ENCODE measurements around the gene AQP1.
A peak's percentile ranks its signal among the peaks of the same experiment; 100 is the strongest.

AQP1 gene

DNA sequence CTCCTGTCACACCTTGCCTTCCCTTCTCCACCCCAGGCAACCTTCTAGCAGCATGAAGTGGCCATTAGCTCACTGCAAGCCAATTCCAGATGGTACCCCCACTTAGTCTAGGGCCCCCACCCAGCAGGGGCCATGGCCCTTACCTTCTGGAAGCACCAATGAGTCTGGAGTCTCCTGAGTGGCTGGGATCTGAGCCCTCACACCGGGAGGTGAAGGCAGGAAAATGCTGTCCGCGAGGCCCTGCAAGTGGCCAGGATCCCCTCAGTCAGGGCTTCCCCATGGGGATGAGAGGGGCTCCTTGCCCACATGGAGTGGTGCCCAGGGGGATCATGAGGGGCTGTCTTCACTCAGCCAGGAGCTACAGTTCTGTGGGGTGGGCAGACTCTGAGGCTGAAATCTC, 4.6 kb downstream of the AQP1 start:
- Mint-ChIP-seq H3K36me3 (ENCODE audit: low read depth) (no peaks in the 10 kb centered on the region), H3K9me3 (no peaks in the 10 kb centered on the region), H3K27ac (no peak overlapping the region), H3K27me3 (no peaks in the 10 kb centered on the region), H3K4me3 (no peak overlapping the region), H3K4me1 (ENCODE audit: low read depth) (no peaks in the 10 kb centered on the region)
- no peak for DNase-seq

- no peak for DNase-seq
- Mint-ChIP-seq H3K27ac (no peak overlapping the region), H3K4me1 (ENCODE audit: low read depth) (no peaks in the 10 kb centered on the region), H3K4me3 (no peak overlapping the region), H3K36me3 (ENCODE audit: low read depth) (no peaks in the 10 kb centered on the region), H3K27me3 (no peaks in the 10 kb centered on the region), H3K9me3 (no peaks in the 10 kb centered on the region)
These were observed 5.1 kb downstream of the AQP1 start for GRCh38 chr7:30916767-30917166.

- H3K9me3 Mint-ChIP-seq, result no peaks in the 10 kb centered on the region
- H3K4me1 Mint-ChIP-seq (ENCODE audit: low read depth), result no peaks in the 10 kb centered on the region
- H3K4me3 Mint-ChIP-seq, result no peak overlapping the region
- no peaks in the 10 kb centered on the region for H3K27me3 Mint-ChIP-seq
- no peak overlapping the region for H3K27ac Mint-ChIP-seq
- DNase-seq, result no peak
- no peaks in the 10 kb centered on the region for H3K36me3 Mint-ChIP-seq (ENCODE audit: low read depth)
These were observed 5.7 kb downstream of the AQP1 start for GRCh38 chr7:30917216-30917893.

GRCh38 chr7:30918676-30919075, 7.0 kb downstream of the AQP1 start:
- H3K4me1 Mint-ChIP-seq (ENCODE audit: low read depth), result no peaks in the 10 kb centered on the region
- H3K4me3 Mint-ChIP-seq, result no peak overlapping the region
- no peak overlapping the region for H3K27ac Mint-ChIP-seq
- no peaks in the 10 kb centered on the region for H3K36me3 Mint-ChIP-seq (ENCODE audit: low read depth)
- no peak for DNase-seq
- H3K27me3 Mint-ChIP-seq, result no peaks in the 10 kb centered on the region
- no peaks in the 10 kb centered on the region for H3K9me3 Mint-ChIP-seq

GRCh38 chr7:30920021-30920583, 8.4 kb downstream of the AQP1 start:
- H3K4me3 Mint-ChIP-seq, result no peak overlapping the region
- no peaks in the 10 kb centered on the region for H3K27me3 Mint-ChIP-seq
- H3K27ac Mint-ChIP-seq, result no peak overlapping the region
- no peak for DNase-seq
- H3K4me1 Mint-ChIP-seq (ENCODE audit: low read depth), result no peaks in the 10 kb centered on the region
- no peaks in the 10 kb centered on the region for H3K36me3 Mint-ChIP-seq (ENCODE audit: low read depth)
- H3K9me3 Mint-ChIP-seq, result no peaks in the 10 kb centered on the region

DNA sequence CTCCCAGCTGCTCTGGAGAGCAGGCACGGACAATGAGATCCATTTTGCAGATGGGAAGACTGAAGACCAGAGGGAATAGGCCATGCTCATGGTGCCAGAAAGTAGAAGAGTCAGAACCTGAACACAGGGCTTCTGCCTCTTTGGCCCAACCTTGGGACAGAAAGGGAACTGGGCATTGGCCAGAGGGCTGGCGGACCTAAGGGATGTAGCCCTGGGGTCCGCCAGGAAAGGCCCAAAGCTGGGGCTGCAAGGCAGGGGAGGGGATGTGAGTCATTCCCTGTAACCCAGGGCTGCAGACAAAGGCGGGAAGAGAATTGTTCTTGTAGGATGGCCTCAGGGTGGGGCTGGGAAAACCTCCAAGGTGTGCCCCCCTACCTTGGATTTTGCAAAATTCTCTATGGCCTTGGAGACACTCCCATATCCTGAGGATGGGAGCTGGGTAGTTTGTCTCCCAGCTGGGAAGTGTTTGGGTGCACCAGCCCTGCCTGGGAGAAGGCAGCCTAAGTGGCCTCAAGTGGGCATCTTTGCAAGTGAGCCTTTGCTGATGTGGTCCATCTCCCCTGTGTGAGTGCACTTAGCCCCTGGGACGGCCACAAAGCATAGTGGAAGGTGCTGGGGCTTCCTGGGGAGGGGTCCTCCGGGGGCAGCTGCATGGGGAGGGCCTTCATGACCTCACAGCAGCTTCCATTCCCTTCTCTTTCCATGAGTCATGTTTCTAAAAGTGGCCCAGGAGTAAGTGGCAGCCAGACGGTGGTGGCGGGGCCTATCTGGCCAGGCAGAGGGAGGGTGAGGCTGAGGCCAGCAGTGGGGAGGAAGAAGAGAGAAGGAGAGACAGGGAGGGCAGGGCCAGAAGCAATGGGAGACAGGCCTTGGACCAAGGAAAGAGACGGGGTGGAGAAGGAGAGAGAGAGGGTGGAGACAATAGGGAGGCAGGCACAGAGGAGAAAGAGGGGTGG, 9.2 kb downstream of the AQP1 start:
- Mint-ChIP-seq H3K4me3 (no peak overlapping the region), H3K4me1 (ENCODE audit: low read depth) (no peaks in the 10 kb centered on the region), H3K36me3 (ENCODE audit: low read depth) (no peaks in the 10 kb centered on the region), H3K27me3 (no peaks in the 10 kb centered on the region), H3K27ac (no peak overlapping the region), H3K9me3 (no peaks in the 10 kb centered on the region)
- DNase-seq, result no peak

- Mint-ChIP-seq H3K4me3 (no peak overlapping the region), H3K27ac (no peak overlapping the region), H3K36me3 (ENCODE audit: low read depth) (no peaks in the 10 kb centered on the region), H3K27me3 (no peaks in the 10 kb centered on the region), H3K4me1 (ENCODE audit: low read depth) (no peaks in the 10 kb centered on the region), H3K9me3 (no peaks in the 10 kb centered on the region)
- DNase-seq, result peak; percentile 8
These were observed 10.1 kb downstream of the AQP1 start for GRCh38 chr7:30921540-30922401.

GRCh38 chr7:30922596-30922995, 10.9 kb downstream of the AQP1 start:
- Mint-ChIP-seq H3K9me3 (no peaks in the 10 kb centered on the region), H3K27ac (no peak overlapping the region), H3K4me3 (no peak overlapping the region), H3K36me3 (ENCODE audit: low read depth) (no peaks in the 10 kb centered on the region), H3K27me3 (no peaks in the 10 kb centered on the region), H3K4me1 (ENCODE audit: low read depth) (no peaks in the 10 kb centered on the region)
- DNase-seq, result peak; percentile 6

DNA sequence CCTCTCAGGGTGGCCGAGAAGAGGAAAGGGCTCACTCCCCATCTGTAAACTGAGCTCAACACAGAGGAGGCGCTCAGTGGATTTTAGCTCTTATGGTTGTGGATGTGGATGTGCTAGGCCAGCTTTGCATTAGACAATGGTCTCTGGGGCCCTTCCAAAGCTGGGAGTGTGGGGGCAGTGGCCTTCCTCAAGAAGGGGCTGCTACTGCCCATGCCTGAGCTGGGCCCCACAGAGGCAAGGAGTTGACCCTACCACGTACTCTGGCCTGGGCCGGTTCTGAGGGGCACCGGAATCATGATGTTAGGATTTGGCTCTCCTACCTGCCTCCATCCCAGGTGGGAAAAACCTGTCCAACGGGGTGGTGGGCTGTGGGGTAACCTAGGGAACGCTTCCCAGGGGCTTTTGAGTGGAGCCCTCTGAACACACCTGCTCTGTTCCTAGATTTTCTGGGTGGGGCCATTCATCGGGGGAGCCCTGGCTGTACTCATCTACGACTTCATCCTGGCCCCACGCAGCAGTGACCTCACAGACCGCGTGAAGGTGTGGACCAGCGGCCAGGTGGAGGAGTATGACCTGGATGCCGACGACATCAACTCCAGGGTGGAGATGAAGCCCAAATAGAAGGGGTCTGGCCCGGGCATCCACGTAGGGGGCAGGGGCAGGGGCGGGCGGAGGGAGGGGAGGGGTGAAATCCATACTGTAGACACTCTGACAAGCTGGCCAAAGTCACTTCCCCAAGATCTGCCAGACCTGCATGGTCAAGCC, 11.5 kb downstream of the AQP1 start:
- Mint-ChIP-seq H3K4me3 (no peak overlapping the region), H3K27me3 (no peaks in the 10 kb centered on the region), H3K36me3 (ENCODE audit: low read depth) (no peaks in the 10 kb centered on the region), H3K27ac (no peak overlapping the region), H3K9me3 (no peaks in the 10 kb centered on the region), H3K4me1 (ENCODE audit: low read depth) (no peaks in the 10 kb centered on the region)
- peak; percentile 20 for DNase-seq

- Mint-ChIP-seq H3K27ac (no peak overlapping the region), H3K4me3 (no peak overlapping the region), H3K36me3 (ENCODE audit: low read depth) (no peaks in the 10 kb centered on the region), H3K4me1 (ENCODE audit: low read depth) (no peaks in the 10 kb centered on the region), H3K9me3 (no peaks in the 10 kb centered on the region), H3K27me3 (no peaks in the 10 kb centered on the region)
- DNase-seq, result peak; percentile 22
These were observed 12.2 kb downstream of the AQP1 start for GRCh38 chr7:30923774-30924413.

- Mint-ChIP-seq H3K36me3 (ENCODE audit: low read depth) (no peaks in the 10 kb centered on the region), H3K9me3 (no peaks in the 10 kb centered on the region), H3K27ac (no peak overlapping the region), H3K4me1 (ENCODE audit: low read depth) (no peaks in the 10 kb centered on the region), H3K4me3 (no peak overlapping the region), H3K27me3 (no peaks in the 10 kb centered on the region)
- DNase-seq, result no peak
These were observed 13.0 kb downstream of the AQP1 start for GRCh38 chr7:30924624-30925023.

DNA sequence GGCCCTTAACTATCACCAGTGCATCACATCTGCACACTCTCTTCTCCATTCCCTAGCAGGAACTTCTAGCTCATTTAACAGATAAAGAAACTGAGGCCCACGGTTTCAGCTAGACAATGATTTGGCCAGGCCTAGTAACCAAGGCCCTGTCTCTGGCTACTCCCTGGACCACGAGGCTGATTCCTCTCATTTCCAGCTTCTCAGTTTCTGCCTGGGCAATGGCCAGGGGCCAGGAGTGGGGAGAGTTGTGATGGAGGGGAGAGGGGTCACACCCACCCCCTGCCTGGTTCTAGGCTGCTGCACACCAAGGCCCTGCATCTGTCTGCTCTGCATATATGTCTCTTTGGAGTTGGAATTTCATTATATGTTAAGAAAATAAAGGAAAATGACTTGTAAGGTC, 13.5 kb downstream of the AQP1 start:
- H3K4me3 Mint-ChIP-seq, result no peak overlapping the region
- H3K36me3 Mint-ChIP-seq (ENCODE audit: low read depth), result no peaks in the 10 kb centered on the region
- DNase-seq, result no peak
- H3K4me1 Mint-ChIP-seq (ENCODE audit: low read depth), result no peaks in the 10 kb centered on the region
- H3K9me3 Mint-ChIP-seq, result no peaks in the 10 kb centered on the region
- H3K27me3 Mint-ChIP-seq, result no peaks in the 10 kb centered on the region
- no peak overlapping the region for H3K27ac Mint-ChIP-seq

DNA sequence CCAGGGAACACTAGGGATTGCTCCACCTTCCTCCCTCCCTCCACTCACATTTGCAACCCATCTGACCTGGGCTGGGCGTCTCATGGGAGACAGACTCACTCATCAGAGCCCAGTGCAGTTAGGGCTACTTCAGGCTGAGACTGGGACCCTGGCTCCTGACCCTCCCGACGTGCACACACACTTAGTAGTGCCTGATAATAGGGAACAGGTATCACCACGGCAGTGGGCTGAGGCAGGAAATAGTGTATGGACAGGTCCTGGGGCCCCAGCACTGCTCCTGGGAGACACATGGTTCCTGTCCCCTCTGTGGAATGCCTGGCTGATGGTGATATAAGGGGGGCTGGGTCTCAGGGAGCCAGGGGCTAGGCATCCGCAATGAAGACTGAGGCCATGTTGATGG, 14.3 kb downstream of the AQP1 start:
- Mint-ChIP-seq H3K27ac (no peak overlapping the region), H3K36me3 (ENCODE audit: low read depth) (no peaks in the 10 kb centered on the region), H3K4me3 (no peak overlapping the region), H3K4me1 (ENCODE audit: low read depth) (no peaks in the 10 kb centered on the region), H3K9me3 (no peaks in the 10 kb centered on the region), H3K27me3 (no peaks in the 10 kb centered on the region)
- DNase-seq, result peak; percentile 16

All from activated T-cell treated with anti-CD3 and anti-CD28 coated beads, Interleukin-2, amount 50 U/mL, for 24 hours (primary cell).